ENCODE data around the gene BMP8B.

The BMP8B gene

GRCh38 chr1:39720094-39720999, 68.3 kb downstream of the BMP8B start:
- DNase-seq: no peak

GRCh38 chr1:39717809-39718208, 70.9 kb downstream of the BMP8B start:
- DNase-seq: no peak

GRCh38 chr1:39713557-39713956, 75.1 kb downstream of the BMP8B start:
- no peak for DNase-seq

- DNase-seq: no peak
These were observed 76.7 kb downstream of the BMP8B start for GRCh38 chr1:39711966-39712340.

GRCh38 chr1:39711104-39711965, 77.3 kb downstream of the BMP8B start:
- no peak for DNase-seq

GRCh38 chr1:39707506-39707905, 81.2 kb downstream of the BMP8B start:
- no peak for DNase-seq

Data from cortex of kidney (tissue), 1 donor.